RWPE2 (cell line): ENCODE measurements around the gene KRTAP12-3.

Experiments used
- ATAC-seq: fragments of 200-7000 bp; cut with Tn5 transposase; 3 replicates; pipeline ENCODE4 v1.9.1; 2021; ENCODE audit warnings: low read depth
- DNase-seq: peaks from one replicate; pipeline ENCODE4 v3.0.0-alpha.2; 2020; ENCODE audit warnings: low spot score
- H3K27ac ChIP-seq: fragments of 450-650 bp; 2 replicates; pipeline ENCODE4 v1.5.1; 2017; ENCODE audit warnings: mild to moderate bottlenecking; ENCODE audit not compliant: poor library complexity, severe bottlenecking
- H3K27me3 ChIP-seq: fragments of 250-450 bp; sonication (Bioruptor Pico); 2 replicates; pipeline ENCODE4 v1.5.1; 2021; ENCODE audit warnings: mild to moderate bottlenecking, moderate library complexity; ENCODE audit not compliant: insufficient read depth, poor library complexity, severe bottlenecking
- H3K36me3 ChIP-seq: fragments of 250-450 bp; sonication (Bioruptor Pico); 2 replicates; pipeline ENCODE4 v1.5.1; 2020; ENCODE audit warnings: low read depth, mild to moderate bottlenecking, moderate library complexity
- H3K4me1 ChIP-seq: fragments of 250-450 bp; sonication (Bioruptor Pico); 2 replicates; pipeline ENCODE4 v1.5.1; 2021; ENCODE audit warnings: mild to moderate bottlenecking, moderate library complexity; ENCODE audit not compliant: insufficient read depth, poor library complexity, severe bottlenecking
- H3K4me3 ChIP-seq: fragments of 250-450 bp; sonication (Bioruptor Pico); 2 replicates; pipeline ENCODE4 v1.5.1; 2021; ENCODE audit warnings: mild to moderate bottlenecking, moderate library complexity; ENCODE audit not compliant: severe bottlenecking
- H3K9me3 ChIP-seq: fragments of 250-450 bp; sonication (Bioruptor Pico); 2 replicates; pipeline ENCODE4 v1.5.1; 2021; ENCODE audit warnings: mild to moderate bottlenecking, moderate library complexity; ENCODE audit not compliant: severe bottlenecking
- TF ChIP-seq, protein P1 (sequence below): fragments of 450-650 bp; IDR thresholded peaks from one replicate; pipeline ENCODE4 v1.5.1; 2017; ENCODE audit warnings: mild to moderate bottlenecking, moderate library complexity; ENCODE audit not compliant: poor library complexity, severe bottlenecking

The KRTAP12-3 gene

GRCh38 chr21:44628707-44629391 is 28.9 kb upstream of the KRTAP12-3 start:
- TF ChIP-seq, protein P1, sequence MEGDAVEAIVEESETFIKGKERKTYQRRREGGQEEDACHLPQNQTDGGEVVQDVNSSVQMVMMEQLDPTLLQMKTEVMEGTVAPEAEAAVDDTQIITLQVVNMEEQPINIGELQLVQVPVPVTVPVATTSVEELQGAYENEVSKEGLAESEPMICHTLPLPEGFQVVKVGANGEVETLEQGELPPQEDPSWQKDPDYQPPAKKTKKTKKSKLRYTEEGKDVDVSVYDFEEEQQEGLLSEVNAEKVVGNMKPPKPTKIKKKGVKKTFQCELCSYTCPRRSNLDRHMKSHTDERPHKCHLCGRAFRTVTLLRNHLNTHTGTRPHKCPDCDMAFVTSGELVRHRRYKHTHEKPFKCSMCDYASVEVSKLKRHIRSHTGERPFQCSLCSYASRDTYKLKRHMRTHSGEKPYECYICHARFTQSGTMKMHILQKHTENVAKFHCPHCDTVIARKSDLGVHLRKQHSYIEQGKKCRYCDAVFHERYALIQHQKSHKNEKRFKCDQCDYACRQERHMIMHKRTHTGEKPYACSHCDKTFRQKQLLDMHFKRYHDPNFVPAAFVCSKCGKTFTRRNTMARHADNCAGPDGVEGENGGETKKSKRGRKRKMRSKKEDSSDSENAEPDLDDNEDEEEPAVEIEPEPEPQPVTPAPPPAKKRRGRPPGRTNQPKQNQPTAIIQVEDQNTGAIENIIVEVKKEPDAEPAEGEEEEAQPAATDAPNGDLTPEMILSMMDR: no peak
- DNase-seq: no peak
- H3K27ac ChIP-seq: no peak overlapping the region

DNA sequence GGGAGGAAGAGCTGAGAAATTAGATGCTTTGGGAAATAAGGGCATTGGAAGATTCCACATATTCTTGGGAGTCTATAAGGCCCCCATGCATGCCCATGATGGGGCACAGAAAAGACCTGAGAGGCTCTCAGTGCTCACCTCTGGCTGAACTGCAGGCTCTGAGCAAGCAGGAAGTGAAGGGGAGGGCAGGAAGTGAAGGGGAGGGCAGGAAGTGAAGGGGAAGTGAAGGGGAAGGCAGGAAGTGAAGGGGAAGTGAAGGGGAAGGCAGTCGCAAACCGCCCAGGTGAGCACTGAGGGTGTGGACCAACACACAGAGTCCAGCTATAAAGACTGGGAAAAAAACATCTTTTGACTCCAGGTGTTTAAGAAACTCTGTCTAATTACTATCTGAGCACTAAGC is 27.3 kb upstream of the KRTAP12-3 start:
- Histone ChIP-seq H3K4me1 (no peaks in the 10 kb centered on the region), H3K27me3 (no peaks in the 10 kb centered on the region), H3K36me3 (no peaks in the 10 kb centered on the region), H3K4me3 (no peak overlapping the region), H3K9me3 (peaks cover 11% of the 10 kb centered on the region), H3K27ac (no peak overlapping the region)
- ATAC-seq (no peak), DNase-seq (no peak)
- TF ChIP-seq, protein P1: no peak

More at GRCh38 chr21:44628707-44629391, 28.9 kb upstream of the KRTAP12-3 start:
- H3K4me1 ChIP-seq: no peaks in the 10 kb centered on the region
- ATAC-seq: no peak
- peaks cover 18% of the 10 kb centered on the region for H3K9me3 ChIP-seq
- H3K27me3 ChIP-seq: no peaks in the 10 kb centered on the region
- no peaks in the 10 kb centered on the region for H3K36me3 ChIP-seq
- no peak overlapping the region for H3K4me3 ChIP-seq

GRCh38 chr21:44632067-44632466 is 25.7 kb upstream of the KRTAP12-3 start:
- ATAC-seq (no peak), DNase-seq (no peak)
- Histone ChIP-seq H3K4me3 (no peak overlapping the region), H3K4me1 (no peaks in the 10 kb centered on the region), H3K27ac (no peak overlapping the region), H3K9me3 (peaks cover 11% of the 10 kb centered on the region), H3K27me3 (no peaks in the 10 kb centered on the region), H3K36me3 (no peaks in the 10 kb centered on the region)
- TF ChIP-seq, protein P1: no peak

GRCh38 chr21:44636209-44637017 is 21.3 kb upstream of the KRTAP12-3 start:
- TF ChIP-seq, protein P1: no peak
- no peaks in the 10 kb centered on the region for H3K27me3 ChIP-seq
- H3K4me3 ChIP-seq: no peak overlapping the region
- peaks cover 9% of the 10 kb centered on the region for H3K9me3 ChIP-seq
- no peaks in the 10 kb centered on the region for H3K4me1 ChIP-seq
- H3K36me3 ChIP-seq: no peaks in the 10 kb centered on the region
- no peak overlapping the region for H3K27ac ChIP-seq
- peak; percentile 26 for DNase-seq
- ATAC-seq: no peak
